ENCODE results near the gene CPM. TPM values are rescaled to one million over a fixed set of nuclear protein-coding genes. Genes with fewer than 3 reads are reported as not detected.

CPM gene
- total RNA-seq, 1 donor: 3.6 TPM

DNA sequence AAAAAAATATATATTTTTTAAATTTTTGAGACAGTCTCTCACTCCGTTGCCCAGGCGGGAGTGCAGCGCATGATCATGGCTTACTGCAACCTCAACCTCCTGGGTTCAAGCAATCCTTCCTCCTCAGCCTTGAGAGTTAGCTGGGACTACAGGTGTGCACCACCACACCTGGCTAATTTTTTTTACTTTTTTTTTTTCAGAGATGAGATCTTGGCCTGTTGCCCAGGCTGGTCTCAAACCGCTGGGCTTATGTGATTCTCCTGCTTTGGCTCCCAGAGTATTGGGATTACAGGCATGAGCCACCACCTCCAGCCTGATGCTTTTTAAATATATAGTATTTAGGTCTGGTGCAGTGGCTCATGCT is 100.5 kb downstream of the CPM start:
- no peak overlapping the region for H3K27ac ChIP-seq (ENCODE audit: low read depth, low read length)
- no peak overlapping the region for H3K4me2 ChIP-seq (ENCODE audit: insufficient read depth, low read length)
- no peak for DNase-seq (ENCODE audit: insufficient read length, low spot score, missing footprints)
- H3K27me3 ChIP-seq (ENCODE audit: insufficient read depth, low read length): no peaks in the 10 kb centered on the region
- no peak overlapping the region for H2AFZ ChIP-seq (ENCODE audit: low read length)
- peaks cover 28% of the 10 kb centered on the region for H4K20me1 ChIP-seq (ENCODE audit: insufficient read depth, low read length)
- H3K79me2 ChIP-seq (ENCODE audit: insufficient read depth, low read length): peaks cover 30% of the 10 kb centered on the region
- peaks cover 89% of the 10 kb centered on the region for H3K36me3 ChIP-seq (ENCODE audit: insufficient read depth, low read length)
- H3K9me3 ChIP-seq (ENCODE audit: low read depth, low read length): no peaks in the 10 kb centered on the region
- TF ChIP-seq, protein P1, sequence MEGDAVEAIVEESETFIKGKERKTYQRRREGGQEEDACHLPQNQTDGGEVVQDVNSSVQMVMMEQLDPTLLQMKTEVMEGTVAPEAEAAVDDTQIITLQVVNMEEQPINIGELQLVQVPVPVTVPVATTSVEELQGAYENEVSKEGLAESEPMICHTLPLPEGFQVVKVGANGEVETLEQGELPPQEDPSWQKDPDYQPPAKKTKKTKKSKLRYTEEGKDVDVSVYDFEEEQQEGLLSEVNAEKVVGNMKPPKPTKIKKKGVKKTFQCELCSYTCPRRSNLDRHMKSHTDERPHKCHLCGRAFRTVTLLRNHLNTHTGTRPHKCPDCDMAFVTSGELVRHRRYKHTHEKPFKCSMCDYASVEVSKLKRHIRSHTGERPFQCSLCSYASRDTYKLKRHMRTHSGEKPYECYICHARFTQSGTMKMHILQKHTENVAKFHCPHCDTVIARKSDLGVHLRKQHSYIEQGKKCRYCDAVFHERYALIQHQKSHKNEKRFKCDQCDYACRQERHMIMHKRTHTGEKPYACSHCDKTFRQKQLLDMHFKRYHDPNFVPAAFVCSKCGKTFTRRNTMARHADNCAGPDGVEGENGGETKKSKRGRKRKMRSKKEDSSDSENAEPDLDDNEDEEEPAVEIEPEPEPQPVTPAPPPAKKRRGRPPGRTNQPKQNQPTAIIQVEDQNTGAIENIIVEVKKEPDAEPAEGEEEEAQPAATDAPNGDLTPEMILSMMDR (IDR thresholded peaks at IDR 0.05; ENCODE audit: extremely low read depth, low read depth, low read length): no peak
- H3K4me3 ChIP-seq (ENCODE audit: insufficient read depth, low read length): no peak overlapping the region
- H3K4me1 ChIP-seq (ENCODE audit: insufficient read depth, low read length): no peaks in the 10 kb centered on the region

DNA sequence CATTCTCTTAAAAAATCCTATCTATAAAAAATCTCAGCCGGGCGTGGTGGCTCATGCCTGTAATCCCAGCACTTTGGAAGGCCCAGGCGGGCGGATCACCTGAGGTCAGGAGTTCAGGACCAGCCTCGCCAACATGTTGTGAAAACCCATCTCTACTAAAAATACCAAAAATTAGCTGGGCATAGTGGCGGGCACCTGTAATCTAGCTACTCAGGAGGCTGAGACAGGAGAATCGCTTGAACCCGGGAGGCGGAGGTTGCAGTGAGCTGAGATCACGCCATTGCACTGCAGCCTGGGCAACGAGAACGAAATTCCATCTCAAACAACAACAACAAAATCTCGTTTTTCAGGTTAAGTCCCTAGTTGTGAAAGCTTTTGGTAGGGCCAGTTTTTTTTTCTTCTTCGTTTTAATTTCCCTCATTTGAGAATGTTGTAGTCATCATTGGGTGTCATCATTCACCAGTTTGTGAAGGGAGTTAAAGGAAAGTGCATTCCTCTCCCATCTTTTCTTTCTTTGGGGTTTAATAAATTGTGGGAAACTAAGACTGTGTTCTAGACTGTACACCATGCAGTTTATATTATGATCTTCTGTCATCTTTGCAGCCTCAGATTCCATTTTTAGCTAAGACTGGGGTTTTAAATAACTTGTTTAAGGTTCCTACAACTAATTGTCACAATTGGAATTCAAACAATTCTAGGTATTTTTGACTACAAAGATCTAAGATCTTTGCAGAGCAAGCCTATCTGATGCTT is 101.0 kb downstream of the CPM start:
- Histone ChIP-seq H3K4me1 (ENCODE audit: insufficient read depth, low read length) (no peaks in the 10 kb centered on the region), H3K4me2 (ENCODE audit: insufficient read depth, low read length) (no peak overlapping the region), H4K20me1 (ENCODE audit: insufficient read depth, low read length) (peaks cover 28% of the 10 kb centered on the region), H3K9me3 (ENCODE audit: low read depth, low read length) (no peaks in the 10 kb centered on the region), H3K4me3 (ENCODE audit: insufficient read depth, low read length) (no peak overlapping the region), H2AFZ (ENCODE audit: low read length) (no peak overlapping the region), H3K27me3 (ENCODE audit: insufficient read depth, low read length) (no peaks in the 10 kb centered on the region), H3K27ac (ENCODE audit: low read depth, low read length) (no peak overlapping the region), H3K36me3 (ENCODE audit: insufficient read depth, low read length) (peaks cover 89% of the 10 kb centered on the region), H3K79me2 (ENCODE audit: insufficient read depth, low read length) (peaks cover 30% of the 10 kb centered on the region)
- TF ChIP-seq, protein P1 (IDR thresholded peaks at IDR 0.05; ENCODE audit: extremely low read depth, low read depth, low read length): no peak
- no peak for DNase-seq (ENCODE audit: insufficient read length, low spot score, missing footprints)

DNA sequence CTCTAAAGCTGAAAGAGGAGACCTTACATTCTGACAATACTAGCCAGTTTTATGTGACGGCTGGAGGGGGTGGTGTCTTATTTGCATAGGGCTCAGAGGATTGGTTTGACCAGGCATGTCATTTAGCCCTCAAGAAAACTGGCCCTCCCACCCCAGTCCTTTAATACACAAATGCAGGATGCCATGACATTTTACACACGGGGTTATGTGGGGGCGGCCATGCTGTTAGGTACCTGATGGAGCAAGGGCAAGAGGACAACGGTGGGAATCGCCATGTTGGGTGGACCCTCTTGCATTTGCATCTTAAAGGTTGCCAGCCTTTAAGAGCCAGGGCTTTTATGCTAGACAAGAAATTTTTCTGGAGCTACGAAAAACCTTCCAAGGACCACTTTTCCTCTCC is 101.7 kb downstream of the CPM start:
- peaks cover 88% of the 10 kb centered on the region for H3K36me3 ChIP-seq (ENCODE audit: insufficient read depth, low read length)
- peaks cover 28% of the 10 kb centered on the region for H4K20me1 ChIP-seq (ENCODE audit: insufficient read depth, low read length)
- no peak overlapping the region for H3K27ac ChIP-seq (ENCODE audit: low read depth, low read length)
- no peaks in the 10 kb centered on the region for H3K9me3 ChIP-seq (ENCODE audit: low read depth, low read length)
- no peaks in the 10 kb centered on the region for H3K27me3 ChIP-seq (ENCODE audit: insufficient read depth, low read length)
- H3K4me3 ChIP-seq (ENCODE audit: insufficient read depth, low read length): no peak overlapping the region
- peaks cover 30% of the 10 kb centered on the region for H3K79me2 ChIP-seq (ENCODE audit: insufficient read depth, low read length)
- TF ChIP-seq, protein P1 (IDR thresholded peaks at IDR 0.05; ENCODE audit: extremely low read depth, low read depth, low read length): no peak
- no peak overlapping the region for H2AFZ ChIP-seq (ENCODE audit: low read length)
- no peak for DNase-seq (ENCODE audit: insufficient read length, low spot score, missing footprints)
- H3K4me2 ChIP-seq (ENCODE audit: insufficient read depth, low read length): no peak overlapping the region
- peaks cover 4% of the 10 kb centered on the region for H3K4me1 ChIP-seq (ENCODE audit: insufficient read depth, low read length)

DNA sequence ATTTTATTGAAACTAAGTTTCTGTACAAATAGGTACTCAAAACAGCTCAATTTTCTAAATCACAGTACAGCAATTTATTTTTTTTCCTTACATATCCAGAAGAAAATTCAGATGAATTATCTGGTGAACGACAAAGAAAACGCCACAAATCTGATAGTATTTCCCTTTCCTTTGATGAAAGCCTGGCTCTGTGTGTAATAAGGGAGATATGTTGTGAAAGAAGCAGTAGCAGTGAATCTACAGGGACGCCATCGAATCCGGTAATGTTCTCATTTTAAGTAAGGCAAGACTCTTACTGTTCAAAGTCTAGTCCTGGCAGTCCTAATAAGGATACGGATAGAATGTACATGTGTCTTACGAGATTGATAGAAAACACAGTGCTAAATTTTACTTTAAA is 104.3 kb downstream of the CPM start:
- H3K4me2 ChIP-seq (ENCODE audit: insufficient read depth, low read length): no peak overlapping the region
- H3K27me3 ChIP-seq (ENCODE audit: insufficient read depth, low read length): no peaks in the 10 kb centered on the region
- H3K27ac ChIP-seq (ENCODE audit: low read depth, low read length): peak overlapping the region; percentile 65
- TF ChIP-seq, protein P1 (IDR thresholded peaks at IDR 0.05; ENCODE audit: extremely low read depth, low read depth, low read length): no peak
- H4K20me1 ChIP-seq (ENCODE audit: insufficient read depth, low read length): peaks cover 23% of the 10 kb centered on the region
- H3K79me2 ChIP-seq (ENCODE audit: insufficient read depth, low read length): peaks cover 36% of the 10 kb centered on the region
- H2AFZ ChIP-seq (ENCODE audit: low read length): no peak overlapping the region
- no peak for DNase-seq (ENCODE audit: insufficient read length, low spot score, missing footprints)
- H3K4me1 ChIP-seq (ENCODE audit: insufficient read depth, low read length): peaks cover 6% of the 10 kb centered on the region
- H3K9me3 ChIP-seq (ENCODE audit: low read depth, low read length): no peaks in the 10 kb centered on the region
- no peak overlapping the region for H3K4me3 ChIP-seq (ENCODE audit: insufficient read depth, low read length)
- H3K36me3 ChIP-seq (ENCODE audit: insufficient read depth, low read length): peaks cover 92% of the 10 kb centered on the region

Measured in osteoblast (primary cell).